K562 treated with DMSO at 1 percent for 12 hours (cell line): Measurements from ENCODE around the gene CREBZF. TPM values are rescaled to one million over a fixed set of nuclear protein-coding genes. Genes with fewer than 3 reads are reported as not detected.

Experiments
- total RNA-seq: library from RNA; unstranded; fragments of 300-600 nt; gene quantifications from 2 replicates; pipeline ENCODE4 v1.2.3, GENCODE V29; 2022; ENCODE audit not compliant: insufficient read depth

Gene CREBZF, protein sequence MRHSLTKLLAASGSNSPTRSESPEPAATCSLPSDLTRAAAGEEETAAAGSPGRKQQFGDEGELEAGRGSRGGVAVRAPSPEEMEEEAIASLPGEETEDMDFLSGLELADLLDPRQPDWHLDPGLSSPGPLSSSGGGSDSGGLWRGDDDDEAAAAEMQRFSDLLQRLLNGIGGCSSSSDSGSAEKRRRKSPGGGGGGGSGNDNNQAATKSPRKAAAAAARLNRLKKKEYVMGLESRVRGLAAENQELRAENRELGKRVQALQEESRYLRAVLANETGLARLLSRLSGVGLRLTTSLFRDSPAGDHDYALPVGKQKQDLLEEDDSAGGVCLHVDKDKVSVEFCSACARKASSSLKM
- total RNA-seq: 18.1 and 45.3 TPM in 2 replicates

DNA sequence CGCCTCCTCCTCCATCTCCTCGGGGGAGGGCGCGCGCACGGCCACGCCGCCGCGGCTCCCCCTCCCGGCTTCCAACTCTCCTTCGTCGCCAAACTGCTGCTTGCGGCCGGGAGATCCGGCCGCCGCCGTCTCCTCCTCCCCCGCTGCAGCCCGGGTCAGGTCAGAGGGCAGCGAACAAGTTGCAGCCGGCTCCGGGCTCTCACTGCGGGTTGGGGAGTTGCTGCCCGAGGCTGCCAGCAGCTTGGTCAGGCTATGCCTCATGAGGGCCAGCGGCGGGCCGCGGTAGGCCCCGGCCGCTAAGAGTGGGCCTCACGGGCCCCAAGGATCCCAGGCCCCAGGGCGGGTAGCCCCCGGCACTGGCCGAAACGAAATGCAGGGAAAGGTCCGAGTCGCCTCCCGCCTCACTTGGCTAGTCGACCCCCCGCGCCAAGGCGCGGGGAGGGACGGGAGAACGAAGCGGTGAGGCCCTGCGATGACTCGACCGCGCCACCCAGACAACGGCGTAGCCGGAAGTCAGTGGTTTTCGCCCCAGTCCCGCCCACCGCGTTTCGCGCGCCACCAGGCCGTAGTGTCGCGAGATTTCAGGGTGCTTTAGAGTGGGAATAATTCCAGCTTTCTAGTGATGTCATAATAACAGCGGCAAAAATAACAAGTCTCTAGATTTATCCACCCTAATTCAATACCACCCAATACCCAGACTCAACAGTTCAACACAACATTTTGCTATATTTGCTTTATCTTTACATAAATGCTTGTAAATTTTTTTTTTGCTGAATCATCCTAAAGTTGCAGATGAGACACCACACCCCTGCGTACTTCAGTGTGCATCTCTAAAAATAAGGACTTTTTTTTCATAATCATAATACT lies at the start of gene CREBZF:
Gene CREBZF (minus strand): TSS at position 515 of the 867 bp plus-strand sequence. CDS start 254 bp downstream, at position 261.

DNA sequence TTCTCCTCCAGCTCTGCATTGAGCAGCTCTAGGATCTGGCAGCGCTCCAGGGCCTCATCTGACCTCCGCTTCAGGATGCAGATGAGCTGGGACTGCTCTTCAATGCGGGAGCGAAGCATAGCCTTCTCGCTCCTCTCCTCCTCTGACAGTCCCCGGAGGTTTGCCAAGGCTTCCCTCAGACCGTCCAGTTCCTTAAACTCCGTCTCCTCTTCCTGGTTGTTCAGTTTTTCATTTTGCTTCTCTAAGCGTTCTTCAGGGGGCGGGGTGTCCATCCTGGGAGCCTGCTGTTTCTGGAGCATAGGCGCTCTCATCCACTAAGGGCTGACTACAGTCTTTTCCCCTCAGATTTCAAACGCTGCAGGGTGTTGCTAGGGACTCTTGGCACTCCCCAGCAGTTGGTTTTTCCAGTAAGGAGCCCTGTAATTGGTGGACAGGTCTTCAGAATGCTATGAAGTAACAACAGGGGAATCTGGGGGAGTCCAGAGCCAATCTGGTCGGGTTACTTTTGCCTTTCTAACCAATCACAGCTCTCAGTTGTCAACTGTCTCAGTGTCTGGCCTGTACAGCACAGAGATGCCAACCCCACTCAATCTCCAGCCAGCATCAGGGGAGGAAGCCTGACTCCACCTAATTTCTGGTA lies 21.0 kb upstream of the CREBZF start, which contains the start of gene CCDC89:
Gene CCDC89 (minus strand): TSS at position 376 of the 640 bp plus-strand sequence. CDS start 65 bp downstream, at position 311.

DNA sequence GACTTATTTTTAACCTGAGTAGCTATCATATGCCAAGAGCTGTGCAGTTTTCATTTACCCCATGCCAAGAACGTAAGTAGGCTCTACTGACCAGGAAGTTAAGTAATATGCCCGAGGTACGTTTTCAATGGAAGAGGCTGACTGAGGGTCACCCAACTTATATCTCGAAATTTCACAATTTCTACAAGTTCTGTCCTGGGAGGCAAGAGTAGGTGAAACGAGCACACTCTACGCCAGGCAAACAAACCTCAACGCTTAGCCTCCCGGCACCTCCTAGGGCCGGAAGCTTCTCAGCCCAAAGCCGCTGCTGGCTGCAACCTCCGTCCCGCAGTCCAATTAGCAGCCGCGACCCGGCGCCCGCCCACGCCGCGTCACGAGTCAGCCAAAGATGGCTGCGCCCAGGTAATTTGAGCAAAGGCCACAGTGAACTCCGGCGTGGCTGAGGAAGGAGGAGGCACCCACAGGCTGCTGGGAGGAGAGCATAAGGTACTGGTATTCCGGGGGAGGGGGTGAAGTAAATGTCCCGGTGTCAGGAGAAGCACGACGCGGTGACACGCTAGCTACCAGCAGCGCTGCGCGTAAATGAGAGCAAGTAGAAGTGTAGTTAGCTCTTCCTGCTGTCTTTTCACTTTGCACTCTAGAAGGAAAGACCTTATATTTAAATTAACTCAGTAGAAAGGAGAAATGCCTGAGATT lies 17.2 kb downstream of the CREBZF start, which contains the start of gene TMEM126A:
Gene TMEM126A (plus strand): TSS at position 364 of the 696 bp plus-strand sequence. CDS start 2,289 bp downstream, outside the sequence.

DNA sequence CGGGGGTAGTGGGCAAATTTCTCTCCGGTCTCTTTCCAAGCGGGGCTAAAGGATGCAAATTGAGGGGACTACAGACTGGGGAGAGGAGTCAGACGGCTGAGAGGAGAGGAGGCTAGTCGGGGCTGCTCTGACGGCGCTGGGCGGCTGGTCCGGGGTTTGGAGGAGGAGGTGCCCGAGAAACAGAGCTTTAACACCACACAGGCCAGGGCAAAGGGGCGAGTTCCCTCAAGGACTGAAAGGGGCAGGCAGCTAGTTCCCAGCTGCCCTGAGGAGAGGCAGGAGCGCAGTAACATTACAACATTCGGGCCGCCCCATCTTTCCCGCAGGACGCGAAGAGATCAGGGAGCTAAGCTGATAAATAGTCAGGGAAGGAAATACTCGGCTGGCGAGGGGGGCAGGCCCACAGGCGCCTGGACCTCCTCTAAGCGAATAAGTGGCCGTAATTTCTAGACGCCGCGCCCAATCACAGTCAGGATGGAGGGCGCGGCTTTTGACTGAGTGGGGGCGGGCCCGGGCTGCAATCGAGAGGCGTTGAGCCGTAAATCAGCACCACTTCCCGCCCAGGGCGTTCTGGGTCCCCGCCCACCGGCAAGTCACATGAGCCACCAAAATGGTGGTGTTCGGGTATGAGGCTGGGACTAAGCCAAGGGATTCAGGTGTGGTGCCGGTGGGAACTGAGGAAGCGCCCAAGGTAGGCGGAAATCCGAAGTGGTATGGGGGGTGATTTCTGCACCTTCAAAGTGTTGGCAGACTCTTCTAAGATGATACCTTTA lies 36.7 kb downstream of the CREBZF start, which contains the start of gene TMEM126B:
Gene TMEM126B (plus strand): TSS at position 596 of the 773 bp plus-strand sequence. CDS start 15 bp downstream, at position 611.

DNA sequence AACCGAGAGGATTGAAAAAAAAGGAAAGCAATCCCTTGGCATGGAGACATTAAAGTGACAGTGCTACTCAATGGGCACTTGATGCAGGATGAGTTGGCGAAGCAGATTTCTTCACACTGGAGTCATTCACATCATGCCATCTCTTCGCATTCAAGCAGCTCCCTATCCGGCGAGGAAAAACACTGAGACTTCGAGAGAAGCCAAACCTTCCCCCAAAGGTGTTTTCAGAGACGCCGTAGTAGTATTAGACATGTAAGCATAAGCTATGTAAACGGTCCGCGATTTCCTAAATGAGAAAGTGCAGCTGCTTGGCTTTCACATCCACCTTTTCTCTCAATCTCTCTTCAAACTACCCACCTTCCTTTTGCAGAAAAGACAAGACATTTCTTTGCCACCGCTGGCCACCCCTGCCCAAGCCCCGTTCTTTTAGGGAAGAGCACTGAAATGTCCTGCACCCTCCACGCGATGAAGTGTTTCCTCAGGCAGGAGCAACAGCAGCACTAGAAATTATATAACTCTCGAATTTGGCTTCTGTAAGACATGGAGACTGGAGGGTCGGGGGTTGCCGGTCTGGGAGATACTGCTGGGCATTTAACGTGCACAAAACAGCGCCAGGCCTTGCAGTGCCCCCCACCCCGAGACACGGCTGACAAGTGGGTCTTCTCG lies 37.5 kb downstream of the CREBZF start, which contains the start of gene DLG2:
Gene DLG2 (minus strand): TSS at position 13 of the 666 bp plus-strand sequence.

Other genes with a start within 250 kb of the CREBZF start
- gene DLG2, start 37.8 kb downstream of the CREBZF start, total RNA-seq: 1.6 TPM in 1 of 2 replicates, not detected in the other
- 65.5 and 96.5 TPM in 2 replicates for gene TMEM126B, start 36.5 kb downstream of the CREBZF start, total RNA-seq
- gene TMEM126A, start 17.2 kb downstream of the CREBZF start, total RNA-seq: 40.2 and 51.8 TPM in 2 replicates
- gene CCDC89, start 21.1 kb upstream of the CREBZF start, total RNA-seq: not detected in 2 replicates
- gene SYTL2, start 146.0 kb upstream of the CREBZF start, total RNA-seq: 0.56 TPM in 1 of 2 replicates, not detected in the other
- gene CCDC83, start 190.3 kb upstream of the CREBZF start, total RNA-seq: not detected in 2 replicates